Effector CD8-positive, alpha-beta T cell (primary cell): ENCODE measurements around the gene GPBP1.

Experiments
- DNase-seq: peaks from one replicate; lab custom pipeline; 2025; lab: John Stamatoyannopoulos, UW

GPBP1 gene

DNA sequence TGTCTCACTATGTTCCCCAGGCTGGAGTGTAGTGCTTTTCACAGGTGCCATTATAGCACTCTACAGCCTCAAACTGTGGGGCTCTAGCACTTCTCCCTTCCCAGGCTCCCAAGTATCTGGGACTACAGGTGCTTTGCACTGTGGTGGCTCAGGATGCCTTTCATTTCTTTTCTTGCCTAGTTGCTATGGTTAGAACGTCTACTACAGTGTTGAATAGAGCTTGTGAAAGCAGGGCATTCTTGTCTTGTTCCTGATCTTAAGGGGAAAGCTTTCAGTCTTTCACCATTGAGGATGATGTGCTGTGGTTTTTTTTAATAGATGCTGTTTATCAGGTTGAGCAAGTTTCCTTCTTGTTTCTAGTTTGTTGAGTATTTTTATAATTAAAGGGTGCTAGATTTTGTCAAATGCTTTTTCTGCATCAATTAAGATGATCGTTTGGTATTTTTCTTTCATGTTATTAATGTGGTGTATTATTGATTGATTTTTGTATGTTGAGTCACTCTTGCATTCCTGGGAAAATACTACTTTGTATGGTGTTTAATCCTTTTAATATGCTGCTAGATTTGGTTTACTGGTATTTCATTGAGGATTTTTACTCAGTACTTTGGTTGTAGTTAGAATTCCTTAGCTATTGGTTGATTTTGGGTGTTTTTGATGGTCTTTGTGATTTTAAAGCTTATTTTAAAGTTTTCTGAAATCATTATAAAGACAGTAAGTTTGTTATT is 35.6 kb downstream of the GPBP1 start:
- DNase-seq, result no peak

DNA sequence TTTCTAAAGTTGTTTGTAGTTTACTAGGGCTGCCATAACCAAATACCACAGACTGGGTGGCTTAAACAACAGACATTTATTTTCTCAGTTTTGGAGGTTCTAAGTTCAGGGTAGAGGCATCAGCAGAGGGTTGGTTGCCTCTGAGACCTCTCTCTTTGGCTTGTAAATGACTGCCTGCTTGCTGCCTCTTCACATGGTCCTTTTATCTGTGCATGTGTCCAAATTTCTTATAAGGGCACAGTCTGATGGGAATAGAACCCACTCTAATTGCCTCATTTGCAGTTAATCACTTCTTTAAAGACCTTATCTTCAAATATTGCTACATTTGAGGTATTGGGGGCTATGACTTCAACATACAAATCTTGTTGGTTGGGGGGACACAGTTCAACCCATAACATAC is 36.8 kb downstream of the GPBP1 start:
- no peak for DNase-seq

- no peak for DNase-seq
Measured at GRCh38 chr5:57211039-57211438, 37.2 kb downstream of the GPBP1 start.

GRCh38 chr5:57215629-57216195 is 41.9 kb downstream of the GPBP1 start:
- DNase-seq, result no peak

DNA sequence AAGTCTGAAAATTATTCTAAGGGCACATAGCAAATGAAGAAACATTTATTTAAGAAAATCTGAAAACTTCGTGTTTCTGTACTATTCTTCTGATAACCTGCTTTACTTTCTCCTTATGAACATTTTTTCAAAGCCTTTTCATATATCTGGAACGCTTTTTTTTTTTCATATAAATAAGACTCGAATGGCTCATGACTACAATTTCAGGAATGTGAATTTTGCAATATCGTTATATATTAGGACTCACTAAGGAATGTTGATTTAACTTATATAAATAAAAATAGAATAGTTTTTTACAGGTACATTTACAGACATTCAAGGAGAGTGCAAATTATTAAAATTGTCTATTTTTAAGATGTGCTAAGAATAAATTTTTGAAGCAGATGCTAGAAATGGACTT is 42.9 kb downstream of the GPBP1 start:
- no peak for DNase-seq

- DNase-seq, result no peak
Measured at GRCh38 chr5:57219386-57219785, 45.5 kb downstream of the GPBP1 start.

DNA sequence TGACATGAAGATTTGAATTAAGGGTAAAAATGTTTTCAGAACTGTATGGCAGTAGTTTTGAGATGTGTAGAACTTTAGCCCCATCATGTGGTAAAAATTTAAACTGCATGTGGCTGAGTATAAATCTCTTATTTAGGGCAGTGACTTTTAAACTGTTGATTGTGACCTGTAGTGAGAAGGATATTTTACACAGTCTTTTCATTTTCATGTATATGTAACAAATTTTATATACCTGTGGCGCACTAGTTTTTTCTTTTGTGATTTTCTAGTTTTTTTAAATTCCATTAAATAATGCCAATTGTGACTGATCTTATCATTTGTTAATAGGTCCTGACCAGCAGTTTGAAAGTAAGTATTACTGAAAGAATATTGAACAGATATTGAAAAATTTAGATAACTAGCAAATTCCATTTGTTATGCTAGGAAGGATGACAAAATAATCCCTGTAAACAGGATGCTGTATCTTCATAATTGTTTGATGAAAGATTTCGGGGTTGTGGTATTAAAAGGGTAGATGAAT is 47.2 kb downstream of the GPBP1 start:
- no peak for DNase-seq

- DNase-seq, result no peak
Measured at GRCh38 chr5:57225553-57225952, 51.7 kb downstream of the GPBP1 start.

DNA sequence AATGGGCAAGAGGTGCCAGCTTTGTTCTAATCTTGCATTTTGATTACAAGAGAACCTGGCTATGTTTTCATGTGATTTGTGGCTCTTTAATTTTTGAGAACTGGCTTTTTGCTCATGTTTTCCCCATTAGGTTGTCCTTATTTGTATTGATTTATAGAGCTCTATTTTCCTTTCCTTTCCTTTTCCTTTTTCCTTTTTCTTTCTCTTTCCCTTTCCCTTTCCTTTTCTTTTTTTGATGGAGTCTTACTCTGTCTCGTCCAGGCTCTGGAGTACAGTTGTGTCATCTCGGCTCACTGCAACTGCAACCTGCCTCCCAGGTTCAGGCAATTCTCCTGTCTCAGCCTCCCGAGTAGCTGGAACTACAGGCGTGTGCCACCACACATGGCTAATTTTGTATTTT is 55.5 kb downstream of the GPBP1 start:
- DNase-seq, result no peak

GRCh38 chr5:57231607-57232006 is 57.7 kb downstream of the GPBP1 start:
- DNase-seq, result no peak

- no peak for DNase-seq
Measured at GRCh38 chr5:57232293-57233033, 58.6 kb downstream of the GPBP1 start.

DNA sequence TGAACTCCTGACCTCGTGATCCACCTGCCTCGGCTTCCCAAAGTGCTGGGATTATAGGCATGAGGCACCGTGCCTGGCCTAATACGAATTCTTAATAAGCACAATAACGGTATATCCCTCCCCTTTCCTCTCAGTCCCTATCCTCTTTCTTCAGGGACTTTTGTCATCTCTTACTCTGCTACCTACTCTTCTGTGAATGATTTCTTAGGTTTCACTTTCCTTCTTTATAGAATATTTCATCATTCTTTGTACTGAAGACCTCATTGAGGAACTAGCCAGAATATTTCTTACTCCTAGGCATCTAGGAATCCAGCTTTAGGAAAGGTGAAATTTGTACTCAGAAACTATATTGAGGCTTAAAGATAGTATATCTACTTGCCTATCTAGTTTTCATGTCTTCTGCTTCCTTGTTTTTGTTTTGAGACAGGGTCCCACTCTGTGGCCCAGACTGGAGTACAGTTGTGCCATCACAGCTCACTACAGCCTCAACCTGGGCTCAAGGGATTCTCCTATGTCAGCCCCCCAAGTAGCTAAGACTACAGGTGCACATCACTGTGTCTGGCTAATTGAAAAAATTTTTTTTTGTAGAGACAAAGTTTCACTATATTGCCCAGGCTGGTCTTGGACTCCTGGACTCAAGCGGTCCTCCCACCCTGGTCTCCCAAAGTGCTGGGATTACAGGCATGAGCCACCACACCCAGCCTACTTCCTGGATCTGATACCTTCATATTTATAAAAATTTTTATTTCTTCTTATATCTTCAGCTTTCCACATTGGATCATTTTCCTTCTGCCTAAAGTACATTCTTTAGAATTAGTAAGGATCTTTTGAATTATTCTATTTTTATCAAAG is 69.7 kb downstream of the GPBP1 start:
- DNase-seq, result no peak

DNA sequence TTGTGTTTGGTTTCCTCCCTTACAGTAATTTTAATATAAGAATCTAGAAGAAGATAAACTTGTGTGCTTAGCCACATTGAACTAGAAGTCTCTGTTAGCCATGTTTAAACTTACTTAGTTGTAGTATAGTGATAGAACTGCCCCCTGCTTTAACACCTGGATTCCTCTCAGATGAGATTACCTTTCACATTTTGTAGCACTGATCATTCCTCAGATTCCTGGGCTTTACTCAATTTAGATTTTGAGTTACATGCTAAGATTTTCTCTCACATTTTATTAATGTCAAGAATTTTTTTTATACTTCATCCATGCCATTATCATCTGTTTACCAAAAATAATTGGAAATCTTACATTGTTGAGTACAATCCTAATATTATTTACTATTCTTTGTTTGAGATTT is 70.5 kb downstream of the GPBP1 start:
- DNase-seq, result no peak

GRCh38 chr5:57246426-57246825 is 72.6 kb downstream of the GPBP1 start:
- no peak for DNase-seq

DNA sequence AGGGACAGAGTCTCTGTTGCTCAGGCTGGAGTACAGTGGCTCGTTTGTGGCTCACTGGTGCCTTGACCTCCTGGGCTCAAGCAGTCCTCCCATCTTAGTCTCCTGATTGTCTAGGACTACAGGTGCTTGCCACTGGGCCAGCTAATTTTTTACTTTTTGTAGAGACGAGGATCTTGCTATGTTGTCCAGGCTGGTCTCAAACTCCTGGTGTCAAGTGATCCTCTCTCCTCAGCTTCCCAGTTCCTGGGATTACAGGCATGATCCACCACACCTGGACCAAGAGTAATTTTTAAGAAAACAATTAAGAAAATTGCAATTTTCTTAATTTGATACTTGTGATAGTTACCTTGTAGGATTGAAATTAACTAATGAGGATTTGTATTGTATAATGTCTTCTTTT is 73.9 kb downstream of the GPBP1 start:
- DNase-seq, result no peak

DNA sequence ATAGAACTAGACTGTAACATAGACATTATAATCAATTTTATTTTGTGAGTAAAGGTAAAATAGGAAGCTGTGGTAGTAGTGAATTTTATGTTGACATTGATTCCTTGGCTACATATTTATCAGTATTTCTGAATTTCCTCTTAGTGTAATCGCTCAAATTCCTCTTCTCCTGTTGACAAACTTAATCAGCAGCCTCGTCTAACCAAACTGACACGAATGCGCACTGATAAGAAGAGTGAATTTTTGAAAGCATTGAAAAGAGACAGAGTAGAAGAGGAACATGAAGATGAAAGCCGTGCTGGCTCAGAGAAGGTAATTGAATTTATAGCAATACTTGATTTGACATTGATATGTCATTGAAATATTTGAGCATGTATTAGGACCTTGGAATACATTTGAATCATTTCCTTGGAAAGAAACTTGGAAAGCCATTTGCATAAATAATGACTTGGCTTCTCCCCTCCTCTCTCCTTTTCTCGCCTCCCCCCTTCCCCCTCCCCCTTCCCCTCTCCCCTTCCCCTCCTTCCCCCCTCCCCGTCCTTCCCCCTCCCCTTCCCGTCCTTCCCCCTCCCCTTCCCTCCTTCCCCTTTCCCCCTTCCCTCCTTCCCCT is 75.5 kb downstream of the GPBP1 start:
- DNase-seq, result no peak

GRCh38 chr5:57258052-57258451 is 84.2 kb downstream of the GPBP1 start:
- no peak for DNase-seq

- DNase-seq, result no peak
Measured at GRCh38 chr5:57258943-57259342, 85.1 kb downstream of the GPBP1 start.

DNA sequence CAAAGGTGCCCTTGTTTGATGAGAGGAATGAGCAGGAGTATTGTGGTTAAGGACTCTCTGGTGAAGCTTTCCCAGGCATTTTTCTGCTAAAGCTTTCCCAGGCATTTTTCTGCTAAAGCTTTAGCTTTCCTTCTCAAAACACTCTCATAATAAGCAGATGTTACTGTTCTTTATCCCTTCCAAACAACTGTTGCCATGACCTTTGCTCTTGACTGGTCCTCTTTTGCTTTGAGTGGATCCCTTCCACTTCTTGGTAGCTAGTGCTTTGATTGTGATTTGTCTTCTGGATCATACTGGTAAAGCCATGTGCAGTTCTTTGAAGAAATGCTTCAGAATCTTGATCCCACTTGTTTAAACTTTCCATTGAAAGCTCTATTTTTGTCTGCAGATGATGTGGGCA is 85.8 kb downstream of the GPBP1 start:
- DNase-seq, result no peak

- no peak for DNase-seq
Measured at GRCh38 chr5:57262541-57262940, 88.7 kb downstream of the GPBP1 start.

- no peak for DNase-seq
Measured at GRCh38 chr5:57267805-57268204, 93.9 kb downstream of the GPBP1 start.

GRCh38 chr5:57276353-57276752 is 102.5 kb downstream of the GPBP1 start:
- DNase-seq, result no peak
